Chondrocyte (in vitro differentiated cells): Measurements from ENCODE around the gene F10. TPM values are rescaled to one million over a fixed set of nuclear protein-coding genes. Genes with fewer than 3 reads are reported as not detected.

Source experiments
- DNase-seq: peaks from one replicate; pipeline ENCODE4 v3.0.0; 2021; ENCODE audit warnings: mixed read lengths, low spot score
- H3K27ac Mint-ChIP-seq: one replicate; pipeline ENCODE4 v1.8.0; 2021; ENCODE audit warnings: mild to moderate bottlenecking, moderate library complexity, mixed read lengths; ENCODE audit not compliant: unreplicated experiment
- H3K27me3 Mint-ChIP-seq: 2 replicates; pipeline ENCODE4 v1.8.0; 2021; ENCODE audit warnings: low read depth, mixed read lengths
- H3K36me3 Mint-ChIP-seq: 2 replicates; pipeline ENCODE4 v1.8.0; 2021; ENCODE audit warnings: low read depth, mixed read lengths
- H3K4me1 Mint-ChIP-seq: 2 replicates; pipeline ENCODE4 v1.8.0; 2021; ENCODE audit warnings: low read depth, mild to moderate bottlenecking, mixed read lengths
- H3K4me3 Mint-ChIP-seq: one replicate; pipeline ENCODE4 v1.8.0; 2021; ENCODE audit warnings: mild to moderate bottlenecking, moderate library complexity, mixed read lengths; ENCODE audit not compliant: unreplicated experiment
- H3K9me3 Mint-ChIP-seq: 2 replicates; pipeline ENCODE4 v1.8.0; 2021; ENCODE audit warnings: low read depth, mixed read lengths
- total RNA-seq: library from RNA; stranded (reverse); gene quantifications from 3 replicates; pipeline ENCODE4 v1.2.1, GENCODE V29; 2021
- TF ChIP-seq, protein P1 (sequence below): fragments of 200-600 bp; sonication (generic); IDR thresholded peaks from 2 replicates; pipeline ENCODE4 v1.5.0; 2021; ENCODE audit warnings: antibody characterized with exemption, mild to moderate bottlenecking, moderate library complexity

F10 gene
- total RNA-seq, 1 donor from 2014 or later = 1.9 TPM

- H3K27ac Mint-ChIP-seq = no peak overlapping the region
- no peak overlapping the region for H3K4me3 Mint-ChIP-seq
- H3K27me3 Mint-ChIP-seq = peaks cover 8% of the 10 kb centered on the region
- H3K4me1 Mint-ChIP-seq = peaks cover 14% of the 10 kb centered on the region
- peaks cover 21% of the 10 kb centered on the region for H3K36me3 Mint-ChIP-seq
- peaks cover 7% of the 10 kb centered on the region for H3K9me3 Mint-ChIP-seq
- no peak for DNase-seq
- TF ChIP-seq, protein P1, sequence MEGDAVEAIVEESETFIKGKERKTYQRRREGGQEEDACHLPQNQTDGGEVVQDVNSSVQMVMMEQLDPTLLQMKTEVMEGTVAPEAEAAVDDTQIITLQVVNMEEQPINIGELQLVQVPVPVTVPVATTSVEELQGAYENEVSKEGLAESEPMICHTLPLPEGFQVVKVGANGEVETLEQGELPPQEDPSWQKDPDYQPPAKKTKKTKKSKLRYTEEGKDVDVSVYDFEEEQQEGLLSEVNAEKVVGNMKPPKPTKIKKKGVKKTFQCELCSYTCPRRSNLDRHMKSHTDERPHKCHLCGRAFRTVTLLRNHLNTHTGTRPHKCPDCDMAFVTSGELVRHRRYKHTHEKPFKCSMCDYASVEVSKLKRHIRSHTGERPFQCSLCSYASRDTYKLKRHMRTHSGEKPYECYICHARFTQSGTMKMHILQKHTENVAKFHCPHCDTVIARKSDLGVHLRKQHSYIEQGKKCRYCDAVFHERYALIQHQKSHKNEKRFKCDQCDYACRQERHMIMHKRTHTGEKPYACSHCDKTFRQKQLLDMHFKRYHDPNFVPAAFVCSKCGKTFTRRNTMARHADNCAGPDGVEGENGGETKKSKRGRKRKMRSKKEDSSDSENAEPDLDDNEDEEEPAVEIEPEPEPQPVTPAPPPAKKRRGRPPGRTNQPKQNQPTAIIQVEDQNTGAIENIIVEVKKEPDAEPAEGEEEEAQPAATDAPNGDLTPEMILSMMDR = no peak
Observed at GRCh38 chr13:113167155-113167554, 44.6 kb downstream of the F10 start.

- peaks cover 14% of the 10 kb centered on the region for H3K4me1 Mint-ChIP-seq
- H3K4me3 Mint-ChIP-seq = no peak overlapping the region
- peaks cover 8% of the 10 kb centered on the region for H3K27me3 Mint-ChIP-seq
- peaks cover 7% of the 10 kb centered on the region for H3K9me3 Mint-ChIP-seq
- peaks cover 21% of the 10 kb centered on the region for H3K36me3 Mint-ChIP-seq
- TF ChIP-seq, protein P1 = no peak
- no peak for DNase-seq
- no peak overlapping the region for H3K27ac Mint-ChIP-seq
Observed at GRCh38 chr13:113167575-113167974, 45.0 kb downstream of the F10 start.

DNA sequence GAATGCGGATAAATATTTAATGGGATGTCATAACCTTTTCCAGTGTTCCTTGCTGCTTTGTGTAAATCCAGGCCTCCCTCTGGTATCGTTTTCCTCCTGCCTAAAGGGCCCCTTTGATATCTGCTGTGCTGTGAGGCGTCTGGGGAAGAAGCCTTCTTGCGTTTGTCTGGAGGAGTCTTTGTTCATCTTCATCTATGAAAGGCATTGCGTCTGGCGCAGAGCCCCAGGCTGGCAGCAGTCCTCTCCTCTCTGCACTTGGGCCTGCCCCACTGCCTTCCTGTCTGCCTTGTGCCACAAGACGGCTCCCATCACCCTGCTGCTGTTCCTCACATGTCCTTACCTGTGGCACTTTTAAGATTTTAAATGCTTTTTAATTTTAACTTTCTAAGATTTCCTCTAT is 45.6 kb downstream of the F10 start:
- no peak for DNase-seq
- Mint-ChIP-seq H3K4me3 (no peak overlapping the region), H3K4me1 (peaks cover 14% of the 10 kb centered on the region)

DNA sequence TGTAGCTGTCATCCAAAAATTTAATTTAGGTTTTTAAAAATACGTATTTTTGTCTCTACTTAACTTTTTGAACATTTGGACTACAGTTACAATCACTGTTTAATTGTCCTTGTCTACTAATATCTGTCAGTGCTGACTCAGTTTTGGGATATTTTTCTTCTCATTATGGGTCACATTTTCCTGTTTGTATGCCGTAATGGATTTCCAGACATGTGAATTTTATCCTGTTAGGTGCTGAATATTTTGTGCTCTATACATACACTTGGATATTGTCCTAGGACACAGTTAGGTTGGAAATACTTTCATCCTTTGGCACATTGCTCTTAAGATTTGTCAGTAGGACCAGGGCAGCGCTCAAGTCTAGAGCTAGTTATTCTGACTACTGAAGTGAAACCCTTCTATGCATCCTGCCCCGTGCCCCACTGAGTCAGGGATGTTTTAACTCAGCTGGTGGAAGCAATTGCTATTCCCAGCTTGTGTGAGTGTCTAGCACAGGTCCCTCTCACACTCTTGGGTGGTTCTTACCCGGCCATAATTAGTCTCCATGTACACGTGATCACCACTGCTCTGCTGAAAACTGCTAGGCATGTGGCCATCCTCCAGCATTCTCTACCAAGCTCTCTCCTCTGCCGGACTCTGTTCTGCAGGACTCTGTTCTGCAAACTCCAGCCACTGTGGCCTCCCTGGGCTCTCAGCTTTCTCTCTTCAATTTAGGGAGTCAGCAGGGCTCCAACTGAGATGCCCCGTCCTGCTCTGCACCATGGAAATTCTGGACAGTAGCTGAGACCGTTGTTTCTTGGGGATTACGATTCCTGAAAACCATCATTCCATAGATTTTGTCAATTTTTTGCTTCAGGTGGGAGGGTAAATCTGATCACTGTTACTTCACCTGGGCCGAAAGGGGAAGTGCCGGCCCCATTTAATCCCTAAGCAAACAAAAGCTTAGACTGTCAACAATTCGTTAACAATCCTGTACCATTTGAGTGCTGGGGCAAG is 47.0 kb downstream of the F10 start:
- no peak for DNase-seq
- TF ChIP-seq, protein P1 = no peak
- Mint-ChIP-seq H3K27me3 (no peaks in the 10 kb centered on the region), H3K9me3 (peaks cover 7% of the 10 kb centered on the region), H3K27ac (no peak overlapping the region), H3K4me1 (peaks cover 14% of the 10 kb centered on the region), H3K4me3 (no peak overlapping the region), H3K36me3 (peaks cover 21% of the 10 kb centered on the region)

More for the DNA sequence above, 45.6 kb downstream of the F10 start:
- Mint-ChIP-seq H3K9me3 (peaks cover 7% of the 10 kb centered on the region), H3K27me3 (peaks cover 5% of the 10 kb centered on the region), H3K27ac (no peak overlapping the region), H3K36me3 (peaks cover 21% of the 10 kb centered on the region)
- TF ChIP-seq, protein P1 = no peak

DNA sequence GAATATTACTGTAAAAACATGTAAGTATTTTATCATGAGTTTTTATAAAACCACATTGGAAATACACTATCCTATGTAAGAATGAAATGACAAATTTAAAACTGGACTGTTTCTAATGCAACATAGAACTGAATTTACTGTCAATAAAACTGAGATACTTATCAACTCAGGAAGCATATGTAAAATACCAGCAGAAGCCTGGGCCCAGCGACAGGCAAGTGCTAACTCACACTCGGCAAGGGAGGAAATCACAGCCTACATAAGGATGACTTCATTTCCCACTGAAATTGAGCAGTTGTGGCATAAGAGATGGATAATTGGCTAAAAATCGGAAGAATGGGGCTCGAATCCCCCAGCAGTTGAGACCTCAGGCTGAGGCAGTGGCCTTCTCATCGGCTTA is 47.9 kb downstream of the F10 start:
- Mint-ChIP-seq H3K4me3 (no peak overlapping the region), H3K27ac (no peak overlapping the region), H3K9me3 (peaks cover 7% of the 10 kb centered on the region), H3K36me3 (peaks cover 28% of the 10 kb centered on the region), H3K4me1 (peaks cover 8% of the 10 kb centered on the region), H3K27me3 (no peaks in the 10 kb centered on the region)
- TF ChIP-seq, protein P1 = no peak
- DNase-seq = no peak
